Esophagus (tissue), 2 donors: ENCODE data around the gene HOXA4. TPM values are rescaled to one million over a fixed set of nuclear protein-coding genes. Genes with fewer than 3 reads are reported as not detected.
A peak's percentile ranks its signal among the peaks of the same experiment; 100 is the strongest.

Source experiments
- H3K27ac ChIP-seq, 2 donors: one replicate each; pipeline ENCODE4 v1.5.1; 2013; ENCODE audit warnings: low read depth in 2 of 2, mild to moderate bottlenecking in 2 of 2, inconsistent platforms in 1 of 2, low read length in 1 of 2, moderate library complexity in 1 of 2
- H3K27me3 ChIP-seq, 2 donors: one replicate each; pipeline ENCODE4 v1.6.1; 2013; ENCODE audit warnings: low read length in 2 of 2, control low read depth in 1 of 2, mild to moderate bottlenecking in 1 of 2; ENCODE audit not compliant: insufficient read depth in 2 of 2, control insufficient read depth in 1 of 2
- H3K36me3 ChIP-seq, 2 donors: one replicate each; pipeline ENCODE4 v1.6.1; 2013; ENCODE audit warnings: low read length in 1 of 2; ENCODE audit not compliant: control insufficient read depth in 2 of 2, insufficient read depth in 2 of 2
- H3K4me1 ChIP-seq, 2 donors: one replicate each; pipeline ENCODE4 v1.6.1; 2013; ENCODE audit warnings: low read length in 1 of 2; ENCODE audit not compliant: control insufficient read depth in 2 of 2, insufficient read depth in 2 of 2
- H3K4me3 ChIP-seq, 2 donors: one replicate each; pipeline ENCODE4 v1.5.1; 2013; ENCODE audit warnings: low read length in 2 of 2, mild to moderate bottlenecking in 2 of 2, low read depth in 1 of 2, moderate library complexity in 1 of 2
- H3K9me3 ChIP-seq, 2 donors: one replicate each; pipeline ENCODE4 v1.6.1; 2013; ENCODE audit warnings: mild to moderate bottlenecking in 2 of 2, low read depth in 1 of 2, low read length in 1 of 2, moderate library complexity in 1 of 2; ENCODE audit not compliant: control insufficient read depth in 2 of 2, insufficient read depth in 1 of 2
- WGBS, 2 donors: extraction: QIAGEN DNeasy Blood & Tissue Kit; methylation state at CpG; one replicate each; pipeline ENCODE4 v1.1.7; 2013; 5-methylcytosine and 5-hydroxymethylcytosine counted together
- polyA plus RNA-seq, 2 donors: library from polyadenylated mRNA; stranded (reverse); fragments of 200-250 nt; gene quantifications; one replicate each; pipeline ENCODE4 v1.2.3, GENCODE V29; 2013
- donor health status: healthy with polysubstance abuse.
- donor health status: Bipolar disorder and iron deficiency.

HOXA4 gene
- polyA plus RNA-seq, 2 donors, result 7.6 to 8.6 TPM

DNA sequence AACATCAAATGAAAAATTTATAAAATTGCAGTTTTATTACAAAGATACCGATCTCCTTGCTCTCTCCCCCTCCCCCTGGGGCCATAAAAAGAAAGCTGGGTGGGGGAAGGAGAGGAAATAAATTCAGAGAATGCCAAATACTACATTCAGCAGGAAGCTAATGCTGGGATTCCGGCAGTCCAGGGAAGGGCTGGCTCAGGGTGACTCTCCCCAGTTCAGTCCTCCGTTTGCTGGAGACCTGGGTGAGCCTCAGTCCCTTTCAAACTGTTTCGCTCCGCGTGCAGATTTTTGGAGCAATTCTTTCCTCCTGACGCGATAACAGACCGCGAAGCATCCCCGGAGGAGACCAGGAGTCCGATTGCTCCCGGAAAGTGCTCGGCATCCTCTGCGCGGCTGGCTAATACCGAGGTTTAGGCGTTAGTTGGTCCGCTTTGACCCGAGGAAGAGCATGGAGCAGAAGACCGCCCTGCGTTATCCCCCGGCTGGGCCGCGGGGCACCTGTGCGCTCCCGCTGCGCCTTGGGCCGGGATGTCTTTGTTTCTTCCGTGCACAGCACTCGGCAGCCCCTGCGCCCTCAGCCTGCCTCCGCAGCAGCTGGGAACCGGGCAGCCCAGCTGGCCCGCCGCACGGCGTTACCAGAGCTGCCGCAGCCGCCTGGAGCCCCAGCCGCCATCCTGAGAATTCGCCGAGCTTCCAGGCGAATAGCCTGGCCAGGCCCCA is 24.2 kb downstream of the HOXA4 start:
- no peaks in the 10 kb centered on the region for H3K36me3 ChIP-seq
- peaks cover 0 to 10% of the 10 kb centered on the region in 2 donors for H3K4me1 ChIP-seq
- 19 to 39% methylated on average over 44 of the region's 44 CpGs for WGBS, 2 donors
- peak overlapping the region; percentile 44 to 48 for H3K4me3 ChIP-seq
- peak overlapping the region; percentile 93 to 95 for H3K27ac ChIP-seq
- H3K9me3 ChIP-seq, result no peaks in the 10 kb centered on the region
- no peaks in the 10 kb centered on the region for H3K27me3 ChIP-seq

DNA sequence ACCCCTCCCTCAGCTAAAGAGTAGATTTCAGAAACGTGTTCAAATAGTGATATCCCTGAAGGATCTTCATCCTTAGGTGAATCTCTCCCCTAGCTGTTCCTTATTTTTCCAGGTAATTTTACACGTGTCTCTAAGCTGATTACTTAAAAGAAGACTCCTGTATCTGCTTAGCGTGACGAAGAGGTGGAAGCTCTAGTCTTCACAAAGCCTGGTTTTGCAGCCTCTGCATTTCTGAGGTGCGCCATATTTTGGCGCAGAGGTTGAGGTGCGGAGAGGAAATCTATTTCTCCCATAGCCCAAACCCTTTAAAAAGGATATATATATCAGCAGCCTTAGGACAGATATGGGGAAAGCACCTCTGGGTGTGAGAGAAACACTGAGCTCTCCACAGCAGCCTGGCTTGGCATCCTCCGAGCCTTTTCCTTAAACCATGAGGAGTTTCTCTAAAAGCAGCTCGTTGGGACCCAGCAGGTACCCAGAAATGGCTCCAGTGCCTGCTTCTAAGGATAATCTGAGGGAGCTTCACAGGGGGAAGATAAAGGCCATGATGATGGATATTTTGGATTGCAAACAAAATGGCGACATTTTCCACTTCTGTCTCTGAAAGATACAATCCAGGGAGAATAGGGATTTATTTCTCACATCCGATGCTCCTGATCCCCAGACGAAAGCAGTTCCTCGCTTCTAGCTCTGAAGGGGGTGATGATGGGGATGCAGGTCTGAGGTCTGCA is 25.1 kb downstream of the HOXA4 start:
- 42 to 48% methylated on average over 13 of the region's 13 CpGs for WGBS, 2 donors
- peak overlapping the region; percentile 83 to 95 for H3K27ac ChIP-seq
- H3K9me3 ChIP-seq, result no peaks in the 10 kb centered on the region
- H3K36me3 ChIP-seq, result no peaks in the 10 kb centered on the region
- H3K27me3 ChIP-seq, result no peaks in the 10 kb centered on the region
- peaks cover 0 to 10% of the 10 kb centered on the region in 2 donors for H3K4me1 ChIP-seq
- peak overlapping the region in 1 of 2 donors; percentile 27 for H3K4me3 ChIP-seq

DNA sequence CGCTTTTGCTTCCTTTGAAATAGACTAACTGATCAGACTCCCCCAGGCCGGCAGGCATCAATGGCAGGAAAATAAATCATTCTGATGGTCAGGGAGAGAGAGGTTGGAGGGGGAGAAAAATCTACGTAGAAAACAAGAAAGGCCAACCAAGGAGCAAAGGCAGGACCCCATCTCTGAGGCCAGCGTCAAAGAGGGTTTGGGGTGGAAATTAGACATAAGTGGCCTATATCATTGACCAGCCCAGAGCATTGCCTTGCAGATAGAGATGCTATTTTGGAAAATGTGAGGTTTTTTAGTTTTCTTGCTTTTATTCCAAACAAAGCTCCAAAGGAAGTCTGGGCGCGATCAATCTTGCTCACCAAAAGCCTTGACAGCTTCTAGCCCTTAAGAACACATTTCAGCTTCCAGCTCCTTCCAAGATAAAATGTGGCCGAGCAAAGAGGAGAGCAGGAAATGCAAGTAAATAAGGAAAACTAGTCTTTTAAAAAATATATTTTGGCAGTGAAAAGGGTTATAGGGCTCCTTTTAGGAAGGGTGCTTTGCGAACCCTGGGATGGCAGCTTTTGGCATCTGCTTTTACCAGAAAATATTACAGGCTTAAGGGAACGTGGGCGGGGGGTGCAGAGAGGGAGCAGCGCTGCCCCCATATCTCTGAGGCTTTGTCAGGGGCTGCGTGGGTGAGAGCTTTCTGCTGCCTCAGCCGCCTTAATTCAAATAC is 26.1 kb downstream of the HOXA4 start:
- Histone ChIP-seq H3K36me3 (no peaks in the 10 kb centered on the region), H3K9me3 (no peaks in the 10 kb centered on the region), H3K27me3 (no peaks in the 10 kb centered on the region), H3K4me1 (peaks cover 0 to 5% of the 10 kb centered on the region in 2 donors), H3K27ac (peak overlapping the region; percentile 92 to 93), H3K4me3 (no peak overlapping the region)
- WGBS, 2 donors, result 34 to 41% methylated on average over 13 of the region's 13 CpGs

DNA sequence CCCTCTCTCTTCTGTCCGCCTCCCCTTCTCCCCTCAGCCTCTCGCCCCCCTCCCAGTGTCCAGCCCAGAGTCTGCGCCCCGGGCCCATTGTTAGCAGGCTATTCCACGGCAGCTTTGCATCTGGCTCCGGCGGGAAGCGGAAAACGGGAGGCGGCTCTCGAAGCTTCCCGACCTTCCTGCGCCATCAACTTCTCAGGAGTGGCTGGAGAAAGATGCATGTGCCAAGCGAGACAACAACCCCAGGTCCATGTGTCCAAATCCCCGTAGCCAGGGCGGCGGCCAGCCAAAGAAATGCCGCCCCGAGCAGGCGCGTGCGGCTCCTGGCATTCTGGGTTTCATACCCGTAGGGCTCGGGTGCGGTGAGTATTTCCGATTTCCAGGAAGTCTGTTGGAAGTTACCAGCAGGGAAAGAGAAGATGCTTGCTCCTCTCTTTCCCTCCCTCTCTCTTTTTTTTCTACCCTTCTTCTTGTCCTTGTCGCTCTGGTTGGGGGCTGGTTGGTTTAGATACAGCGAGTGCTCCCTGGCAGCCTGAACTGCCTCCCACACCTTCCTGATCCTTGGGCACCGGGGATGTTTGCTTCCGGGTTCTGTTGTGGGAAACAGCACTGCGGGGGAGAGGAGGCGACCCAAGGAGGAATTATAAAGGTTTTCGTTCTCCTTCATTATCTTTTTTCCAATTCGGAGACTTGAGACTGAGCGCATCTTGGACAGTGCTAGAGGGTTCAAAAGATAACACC is 26.9 kb downstream of the HOXA4 start:
- 14 to 19% methylated on average over 35 of the region's 35 CpGs for WGBS, 2 donors
- H3K9me3 ChIP-seq, result no peaks in the 10 kb centered on the region
- no peaks in the 10 kb centered on the region for H3K36me3 ChIP-seq
- no peaks in the 10 kb centered on the region for H3K27me3 ChIP-seq
- peak overlapping the region; percentile 92 to 93 for H3K27ac ChIP-seq
- H3K4me3 ChIP-seq, result peak overlapping the region; percentile 34 to 75
- peaks cover 0 to 2% of the 10 kb centered on the region in 2 donors for H3K4me1 ChIP-seq

DNA sequence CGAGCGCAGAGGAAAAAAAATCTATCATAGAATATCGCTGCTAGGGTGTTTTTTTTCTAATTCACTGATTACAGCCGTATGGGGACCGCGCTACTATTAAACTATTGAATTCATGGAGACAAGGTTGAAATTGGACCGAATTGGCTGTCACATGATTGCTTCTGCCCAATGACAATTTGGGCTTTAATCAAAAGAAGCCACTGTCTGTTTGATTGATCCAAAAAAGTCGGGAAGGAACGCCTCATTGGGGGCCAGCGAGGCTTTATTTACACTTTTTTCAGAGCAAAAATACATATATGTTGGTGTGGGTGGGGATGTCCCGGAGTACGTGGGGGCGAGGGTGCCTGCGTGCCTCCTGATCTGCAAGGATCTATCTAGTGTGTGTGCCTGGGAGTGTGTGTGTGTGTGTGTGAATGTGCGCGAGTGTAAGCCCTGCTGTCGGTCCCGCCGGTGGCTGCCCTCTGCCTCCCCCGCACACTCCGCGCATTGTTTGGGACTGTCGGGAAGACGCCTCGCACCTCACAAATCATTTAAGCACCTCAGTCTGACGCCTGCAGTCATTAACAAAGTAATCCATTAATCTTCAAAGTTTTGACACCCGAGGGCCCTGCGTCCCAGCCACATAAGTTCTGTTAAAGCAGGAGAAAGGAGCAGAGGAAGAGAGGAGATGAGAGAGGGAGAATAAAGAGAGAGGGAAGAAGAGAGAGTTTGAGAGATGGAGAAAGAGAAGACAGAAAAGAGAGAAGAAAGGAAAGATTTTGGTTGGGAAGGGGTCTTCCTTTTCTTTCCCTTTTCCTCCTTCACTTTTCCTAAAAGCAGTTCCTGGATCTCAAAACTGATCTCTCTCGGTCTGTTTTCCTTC is 27.7 kb downstream of the HOXA4 start, which contains the start of gene HOXA2:
Gene HOXA2, minus strand, starts transcription at position 103 of the 862 bp plus-strand sequence. CDS start 183 bp downstream, outside the sequence.
- WGBS, 2 donors, result 4 to 6% methylated on average over 29 of the region's 29 CpGs
- Histone ChIP-seq H3K36me3 (no peaks in the 10 kb centered on the region), H3K4me3 (peak within 1 kb of the TSS; percentile 65 to 75), H3K9me3 (no peaks in the 10 kb centered on the region), H3K27me3 (no peaks in the 10 kb centered on the region), H3K27ac (peak within 1 kb of the TSS; percentile 93), H3K4me1 (peaks cover 0 to 2% of the 10 kb centered on the region in 2 donors)

DNA sequence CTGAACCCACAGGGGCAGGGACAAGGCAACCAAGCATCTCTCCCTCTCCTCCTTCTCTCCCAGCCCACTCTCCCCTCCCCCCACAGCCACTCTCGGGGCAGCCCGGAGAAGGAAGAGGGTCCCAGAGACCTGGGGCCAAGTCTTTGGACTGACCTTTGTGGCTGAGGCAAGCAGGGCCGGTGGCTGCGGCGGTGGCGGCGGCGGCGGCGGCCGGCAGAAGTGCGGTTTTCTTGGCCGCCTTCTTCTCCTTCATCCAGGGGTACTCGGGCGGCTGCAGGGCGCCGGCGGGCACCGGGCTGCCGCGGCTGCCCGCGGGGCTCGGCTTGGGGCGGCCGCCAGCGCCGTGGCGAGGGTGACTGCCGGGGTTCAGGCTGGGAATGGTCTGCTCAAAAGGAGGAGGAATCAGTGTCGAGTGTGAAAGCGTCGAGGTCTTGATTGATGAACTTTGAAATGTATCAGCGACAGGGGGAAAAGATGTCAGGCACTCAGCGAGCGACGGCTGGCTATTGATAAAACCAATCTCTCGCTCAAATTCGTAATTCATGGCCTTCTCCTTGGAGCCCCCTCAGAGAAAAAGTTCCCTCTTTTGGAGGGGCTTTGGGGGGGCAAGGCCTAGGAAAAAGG is 28.5 kb downstream of the HOXA4 start:
- Histone ChIP-seq H3K27ac (peak overlapping the region; percentile 93), H3K4me3 (peak overlapping the region; percentile 65 to 75), H3K27me3 (no peaks in the 10 kb centered on the region), H3K36me3 (no peaks in the 10 kb centered on the region), H3K9me3 (no peaks in the 10 kb centered on the region), H3K4me1 (peaks cover 0 to 2% of the 10 kb centered on the region in 2 donors)
- WGBS, 2 donors, result 2 to 4% methylated on average over 34 to 39 of the region's 39 CpGs

DNA sequence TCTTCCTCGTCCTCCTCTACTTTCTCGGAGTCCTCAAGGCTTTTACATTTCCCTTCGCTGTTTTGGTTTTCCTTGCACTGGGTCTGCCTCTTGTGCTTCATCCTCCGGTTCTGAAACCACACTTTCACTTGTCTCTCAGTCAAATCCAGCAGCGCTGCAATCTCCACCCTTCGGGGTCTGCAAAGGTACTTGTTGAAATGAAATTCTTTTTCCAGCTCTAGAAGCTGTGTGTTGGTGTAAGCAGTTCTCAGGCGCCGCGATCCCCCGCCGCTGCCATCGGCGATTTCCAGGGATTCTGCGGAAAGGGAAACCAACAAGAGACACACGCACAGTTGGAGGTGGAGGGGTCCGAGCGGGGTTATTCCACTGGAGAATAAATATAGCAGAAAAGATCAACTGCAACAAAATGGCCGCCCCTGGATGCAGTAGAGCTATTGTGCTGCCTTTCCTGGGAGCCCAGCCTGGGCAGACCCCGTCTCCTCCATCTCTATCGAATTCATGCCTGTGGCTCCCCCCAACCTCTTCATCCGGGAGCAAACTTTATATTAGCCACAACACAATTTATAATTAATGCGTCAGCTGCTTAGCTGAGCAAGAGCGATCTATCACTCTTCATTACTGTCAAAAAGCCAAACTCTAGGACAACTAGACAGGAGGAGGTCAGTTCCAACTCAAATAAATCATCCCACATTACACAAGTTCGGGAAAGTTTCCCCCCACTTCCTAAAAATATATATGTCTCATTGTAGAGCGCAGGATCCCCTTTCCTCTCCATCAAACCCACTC is 29.2 kb downstream of the HOXA4 start:
- Histone ChIP-seq H3K4me1 (peaks cover 0 to 2% of the 10 kb centered on the region in 2 donors), H3K27ac (peak overlapping the region; percentile 93), H3K27me3 (no peaks in the 10 kb centered on the region)

DNA sequence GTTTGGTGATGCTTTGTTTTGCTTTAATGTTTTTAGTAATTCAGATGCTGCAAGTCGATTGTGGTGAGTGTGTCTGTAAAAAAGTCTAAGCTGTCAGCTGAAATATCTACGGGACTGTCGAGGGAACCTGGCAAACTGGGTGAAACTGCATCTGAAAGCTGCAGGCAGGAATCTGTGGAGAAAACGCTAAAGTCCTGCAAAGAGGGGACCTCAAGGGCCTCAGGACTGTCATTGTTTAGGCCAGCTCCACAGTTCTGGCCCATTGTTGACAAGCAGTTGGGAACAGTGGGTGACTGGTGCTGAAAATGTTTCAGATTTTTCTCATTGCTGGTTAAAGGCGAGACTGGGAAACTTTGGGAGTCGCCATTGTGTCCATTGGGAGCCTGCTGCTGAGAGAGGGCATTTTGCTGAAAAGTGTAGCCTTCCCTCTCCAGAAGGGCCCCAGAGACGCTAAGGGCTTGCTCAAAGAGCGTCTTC is 29.8 kb downstream of the HOXA4 start:
- Histone ChIP-seq H3K27me3 (no peaks in the 10 kb centered on the region), H3K4me1 (peaks cover 0 to 2% of the 10 kb centered on the region in 2 donors), H3K27ac (peak overlapping the region; percentile 93), H3K4me3 (peak overlapping the region; percentile 65 to 75), H3K9me3 (no peaks in the 10 kb centered on the region), H3K36me3 (no peaks in the 10 kb centered on the region)
- 25 to 27% methylated on average over 8 of the region's 8 CpGs for WGBS, 2 donors

More for the DNA sequence above, 29.2 kb downstream of the HOXA4 start:
- 19 to 23% methylated on average over 25 of the region's 25 CpGs for WGBS, 2 donors
- Histone ChIP-seq H3K36me3 (no peaks in the 10 kb centered on the region), H3K9me3 (no peaks in the 10 kb centered on the region), H3K4me3 (peak overlapping the region; percentile 65 to 75)
